Embryonic facial prominence (tissue), 1 donor: ENCODE data around the gene EPB41.
"Not testable (repeated sequence)": the region's sequence is repeated elsewhere in the genome, so short reads cannot be mapped to it uniquely, and the experiment has no call there.

Experiments
- DNase-seq: peaks from one replicate; pipeline ENCODE4 v3.0.0-alpha.2; 2016; ENCODE audit errors: extremely low spot score

EPB41 gene

GRCh38 chr1:29050166-29050565, 135.8 kb downstream of the EPB41 start:
- DNase-seq: no peak

DNA sequence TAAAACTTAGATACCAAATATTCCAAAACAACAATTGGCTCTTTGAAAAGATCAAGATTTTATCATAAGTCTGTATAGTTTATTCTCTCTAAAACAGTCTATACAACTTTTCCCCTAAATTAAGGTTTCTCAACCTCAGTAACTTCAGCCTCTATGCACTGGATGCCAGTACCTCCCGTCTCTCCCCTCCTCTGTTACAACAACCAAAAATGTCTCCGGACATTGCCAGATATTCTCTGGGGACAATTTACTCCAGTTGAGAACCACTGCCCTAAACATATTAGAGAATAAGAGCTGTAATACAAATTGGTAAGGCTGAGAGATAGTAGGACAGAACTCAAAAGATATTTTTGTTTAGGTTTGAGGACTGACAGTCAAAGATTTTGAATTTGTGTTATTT, 137.7 kb downstream of the EPB41 start:
- DNase-seq: no peak

DNA sequence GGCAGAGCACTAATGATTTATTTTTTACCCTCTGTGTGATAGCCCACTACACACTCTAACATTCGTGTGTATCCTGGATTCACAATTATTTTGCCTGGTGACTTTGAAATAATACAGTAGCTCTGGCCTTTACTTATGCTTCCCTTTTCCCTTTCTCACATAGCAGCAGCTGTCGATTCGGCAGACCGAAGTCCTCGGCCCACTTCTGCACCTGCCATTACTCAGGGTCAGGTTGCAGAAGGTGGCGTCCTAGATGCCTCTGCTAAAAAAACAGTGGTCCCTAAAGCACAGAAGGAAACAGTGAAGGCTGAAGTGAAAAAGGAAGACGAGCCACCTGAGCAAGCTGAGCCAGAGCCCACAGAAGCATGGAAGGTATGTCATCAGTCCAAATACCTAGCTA, 138.6 kb downstream of the EPB41 start:
- no peak for DNase-seq

- DNase-seq: no peak
These were observed 140.8 kb downstream of the EPB41 start for GRCh38 chr1:29055160-29055559.

DNA sequence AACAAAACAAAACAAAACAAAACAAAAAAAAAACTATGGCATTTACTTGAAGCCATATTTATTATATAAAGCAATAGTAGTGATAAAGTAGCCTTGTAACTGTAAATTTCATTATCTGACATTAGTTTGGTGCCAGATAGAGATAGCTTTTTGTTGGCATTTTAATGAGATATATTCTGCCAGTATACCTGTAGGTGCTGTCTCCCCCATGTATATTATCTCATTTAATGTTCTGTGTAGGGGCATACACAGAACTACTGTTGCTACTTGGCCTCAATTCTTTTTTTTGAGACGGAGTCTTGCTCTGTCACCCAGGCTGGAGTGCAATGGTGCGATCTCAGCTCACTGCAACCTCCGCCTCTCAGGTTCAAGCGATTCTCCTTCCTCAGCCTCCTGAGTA, 141.9 kb downstream of the EPB41 start:
- no peak for DNase-seq

- no peak for DNase-seq
These were observed 143.3 kb downstream of the EPB41 start for GRCh38 chr1:29057700-29058099.

- no peak for DNase-seq
These were observed 148.0 kb downstream of the EPB41 start for GRCh38 chr1:29062157-29062942.

DNA sequence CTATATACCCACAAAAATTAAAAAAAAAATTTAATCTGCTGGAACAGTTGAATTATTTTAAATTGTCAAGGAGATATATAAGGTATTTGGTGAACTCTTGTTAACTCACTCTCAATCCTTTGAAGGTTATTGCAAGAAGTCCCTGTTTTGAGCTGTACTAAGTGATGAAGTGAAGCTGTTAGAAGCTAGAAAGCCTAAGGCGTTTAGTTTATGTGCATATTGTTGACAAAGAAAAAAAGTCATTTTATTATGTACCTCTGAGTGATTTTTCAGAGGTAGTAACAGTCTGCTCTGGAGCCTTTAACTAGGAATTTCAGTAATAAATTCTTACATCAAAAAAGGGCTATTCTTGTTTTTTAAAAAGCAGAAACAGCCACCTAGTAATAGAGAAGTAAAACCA, 149.7 kb downstream of the EPB41 start:
- DNase-seq: no peak

DNA sequence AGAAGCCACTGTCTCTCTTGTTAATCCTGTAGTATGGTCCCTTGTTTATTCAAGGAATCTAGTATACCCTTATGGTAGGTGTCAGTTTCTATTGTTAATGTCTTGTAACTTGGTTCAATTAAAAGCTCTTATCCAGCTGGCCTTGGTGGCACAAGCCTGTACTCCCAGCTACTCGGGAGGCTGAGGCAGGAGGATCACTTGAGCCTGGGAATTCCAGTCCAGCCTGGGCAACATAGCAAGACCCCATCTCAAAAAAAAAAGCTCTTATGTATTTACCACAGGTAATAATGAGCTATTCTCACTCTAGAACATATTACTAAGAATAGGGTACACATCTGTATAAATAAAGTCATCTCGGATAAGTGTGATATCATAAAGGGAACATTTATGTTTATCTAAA, 162.8 kb downstream of the EPB41 start:
- no peak for DNase-seq

DNA sequence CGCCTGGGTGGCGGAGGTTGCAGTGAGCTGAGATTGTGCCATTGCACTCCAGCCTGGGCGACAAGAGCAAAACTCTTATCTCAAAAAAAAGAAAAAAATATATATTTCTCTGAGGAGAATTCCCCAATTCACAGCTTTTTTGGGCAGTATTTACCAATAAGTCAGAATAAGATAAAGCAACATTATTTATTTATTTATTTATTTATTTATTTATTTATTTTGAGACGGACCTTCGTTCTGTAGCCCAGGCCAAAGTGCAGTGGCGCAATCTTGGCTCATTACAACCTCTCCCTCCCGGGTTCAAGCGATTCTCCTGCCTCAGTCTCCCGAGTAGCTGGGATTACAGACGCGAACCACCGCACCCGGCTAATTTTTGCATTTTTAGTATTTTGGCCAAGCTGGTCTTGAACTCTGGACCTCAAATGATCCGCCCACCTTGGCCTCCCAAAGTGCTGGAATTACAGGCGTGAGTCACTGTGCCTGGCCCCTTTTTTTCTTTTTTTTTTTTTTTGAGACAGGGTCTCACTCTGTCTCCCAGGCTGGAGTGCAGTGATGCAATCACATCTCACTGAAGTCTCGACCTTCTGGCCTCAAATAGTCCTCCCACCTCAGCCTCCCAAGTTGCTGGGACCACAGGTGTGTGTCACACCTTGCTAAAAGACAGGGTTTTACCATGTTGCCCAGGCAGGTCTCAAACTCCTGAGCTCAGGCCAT, 165.7 kb downstream of the EPB41 start:
- DNase-seq: not testable (repeated sequence)

DNA sequence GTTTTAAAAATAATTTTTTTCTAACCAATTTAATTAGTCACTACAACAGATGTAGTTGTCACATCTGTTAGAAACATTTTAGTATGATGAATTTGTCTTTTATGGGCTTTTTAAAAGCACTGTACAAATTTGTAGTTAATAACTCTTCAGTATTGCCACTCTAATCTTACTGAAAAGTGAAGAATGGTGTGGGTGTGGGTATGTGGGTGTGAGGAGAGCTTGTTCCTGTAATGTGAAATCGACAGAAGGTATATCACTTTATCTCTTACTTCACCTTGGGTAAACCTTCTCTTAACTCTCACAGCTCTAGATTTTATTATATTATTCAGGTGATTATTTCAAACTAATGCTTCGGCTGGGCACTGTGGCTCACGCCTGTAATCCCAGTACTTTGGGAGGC, 166.8 kb downstream of the EPB41 start:
- no peak for DNase-seq

- no peak for DNase-seq
These were observed 168.2 kb downstream of the EPB41 start for GRCh38 chr1:29082519-29082918.

- DNase-seq: no peak
These were observed 169.2 kb downstream of the EPB41 start for GRCh38 chr1:29083317-29084195.

DNA sequence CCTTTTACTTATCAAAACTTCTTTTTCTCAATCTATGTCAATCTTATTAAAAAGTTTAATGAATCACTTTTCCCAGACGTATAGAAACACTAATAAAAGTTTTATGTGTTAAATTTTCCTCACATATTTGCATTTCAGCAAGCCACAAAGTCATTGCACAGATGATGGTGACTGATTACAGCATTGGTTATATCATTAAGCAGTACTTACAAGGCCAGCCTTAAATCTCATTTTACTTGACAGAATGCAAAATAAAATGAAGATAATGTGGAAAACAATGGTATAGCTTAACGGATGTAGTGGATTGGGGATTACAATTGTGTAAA, 169.8 kb downstream of the EPB41 start:
- no peak for DNase-seq

- no peak for DNase-seq
These were observed 176.7 kb downstream of the EPB41 start for GRCh38 chr1:29090937-29091618.

GRCh38 chr1:29092704-29093103, 178.3 kb downstream of the EPB41 start:
- DNase-seq: not testable (repeated sequence)

DNA sequence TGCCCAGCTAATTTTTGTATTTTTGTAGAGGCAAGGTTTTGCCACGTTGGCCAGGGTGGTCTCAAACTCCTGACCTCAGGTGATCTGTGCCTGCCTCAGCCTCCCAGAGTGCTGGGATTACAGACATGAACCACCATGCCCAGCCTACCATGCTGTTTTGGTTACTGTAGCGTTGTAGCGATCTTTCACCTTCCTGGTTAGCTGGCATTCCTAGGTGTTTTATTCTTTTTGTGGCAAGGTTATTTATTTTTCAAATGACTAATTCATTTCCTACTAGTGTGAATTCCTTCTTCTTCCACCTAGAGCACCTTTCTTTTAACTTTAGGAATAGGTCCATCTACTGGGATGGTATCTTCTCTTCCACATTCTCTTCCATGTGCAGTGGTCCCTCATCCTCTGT, 180.1 kb downstream of the EPB41 start:
- no peak for DNase-seq

GRCh38 chr1:29094954-29095353, 180.6 kb downstream of the EPB41 start:
- no peak for DNase-seq

GRCh38 chr1:29096231-29096886, 182.0 kb downstream of the EPB41 start:
- DNase-seq: no peak

GRCh38 chr1:29099286-29099685, 184.9 kb downstream of the EPB41 start:
- DNase-seq: no peak

DNA sequence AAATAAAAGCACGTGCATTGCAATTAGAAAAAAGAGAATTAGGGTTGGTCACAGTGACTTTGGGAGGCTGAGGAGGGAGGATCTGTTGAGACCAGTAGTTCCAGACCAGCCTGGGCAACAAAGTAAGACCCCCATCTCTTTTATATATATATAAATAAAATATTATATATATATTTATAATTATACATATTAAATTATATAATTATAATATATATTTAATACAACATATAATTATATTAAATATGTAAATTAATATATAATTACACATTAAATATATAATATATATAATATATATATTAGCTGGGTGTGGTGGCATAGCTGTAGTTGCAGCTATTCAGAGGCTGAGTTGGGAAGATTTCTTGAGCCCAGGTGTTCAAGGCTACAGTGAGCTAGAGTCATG, 186.1 kb downstream of the EPB41 start:
- DNase-seq: no peak
